Frontal cortex (tissue), 4 donors: ENCODE results near the gene OR52E2. TPM values are rescaled to one million over a fixed set of nuclear protein-coding genes. Genes with fewer than 3 reads are reported as not detected.
"Not testable (repeated sequence)": the region's sequence is repeated elsewhere in the genome, so short reads cannot be mapped to it uniquely, and the experiment has no call there.

Experiments
- DNase-seq, 2 donors: peaks; one replicate each; pipeline ENCODE4 v3.0.0; 2012; ENCODE audit warnings: low spot score in 2 of 2
- FAIRE-seq: peaks from 2 replicates; lab custom pipeline; 2012; peaks lifted over from hg19 to GRCh38; lab: Jason Lieb, UNC
- total RNA-seq: library from RNA; depleted of rRNA; stranded (reverse); fragments of >200 nt; gene quantifications from one replicate; pipeline ENCODE4 v1.2.3, GENCODE V29; 2014
- donor health status: control.
- donor health status: control.
- donor health status: control.

OR52E2 gene
- not detected for total RNA-seq

DNA sequence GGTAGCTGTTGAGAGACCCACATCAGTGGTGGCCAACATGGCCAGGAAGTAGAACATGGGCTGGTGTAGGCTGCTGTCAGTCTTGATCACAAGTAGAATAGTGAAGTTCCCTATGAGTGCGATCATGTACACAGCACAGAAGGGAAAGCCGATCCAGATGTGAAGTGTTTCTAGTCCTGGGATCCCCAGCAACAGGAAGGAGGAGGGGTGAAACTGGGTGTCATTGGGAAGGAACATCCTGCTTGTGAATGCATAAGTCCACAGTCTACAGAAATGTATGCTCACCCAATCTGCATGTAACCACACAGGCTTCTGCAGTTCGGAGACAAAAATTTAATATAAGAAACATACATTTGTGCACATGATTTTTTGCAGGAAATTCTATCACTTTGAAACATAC, at the start of gene OR52E2:
Gene OR52E2 (minus strand): TSS at position 237 of the 400 bp plus-strand sequence. CDS start 0 bp downstream, at position 237.
- no peak for DNase-seq
- FAIRE-seq: no peak

- DNase-seq (no peak), FAIRE-seq (no peak)
Measured at GRCh38 chr11:5107285-5107684, 47.9 kb upstream of the OR52E2 start.

DNA sequence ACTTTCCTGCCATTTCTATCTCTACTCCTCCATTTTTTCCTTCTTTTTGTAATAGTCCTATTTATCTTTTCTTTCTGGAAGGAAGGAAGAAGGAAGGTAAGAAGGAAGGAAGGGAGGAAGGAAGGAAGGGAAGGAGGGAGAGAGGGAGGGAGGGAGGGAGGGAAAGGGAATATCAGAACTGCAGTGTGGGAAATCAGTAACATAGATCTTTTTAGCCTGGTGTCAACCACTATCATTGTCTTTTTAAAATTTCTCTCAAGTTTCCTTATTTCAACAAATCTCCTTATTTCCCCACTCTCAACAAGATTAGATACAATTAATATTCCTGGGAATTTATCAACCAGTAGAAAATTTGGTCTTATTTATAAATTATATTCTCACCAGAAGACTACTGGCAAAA, 43.6 kb upstream of the OR52E2 start:
- FAIRE-seq: no peak
- no peak for DNase-seq

DNA sequence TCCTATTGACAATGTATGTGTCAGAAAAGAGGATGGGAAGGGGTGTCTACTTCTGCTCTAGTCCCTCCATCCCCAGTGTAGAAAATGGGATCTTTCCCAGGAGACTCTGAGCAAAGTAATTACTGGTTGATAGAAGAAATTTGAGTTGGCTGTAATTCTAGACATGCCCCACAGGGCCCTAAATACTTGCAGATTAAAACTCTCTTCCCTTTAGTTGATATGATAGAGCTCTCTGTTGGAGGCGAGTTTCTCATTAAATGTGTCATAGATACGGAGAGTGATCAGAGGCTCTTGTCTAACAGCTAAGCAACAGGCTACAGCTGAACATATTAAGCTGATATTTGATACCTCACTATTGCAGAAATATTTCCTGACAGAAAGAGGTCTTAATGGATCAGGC, 42.8 kb upstream of the OR52E2 start:
- no peak for DNase-seq
- no peak for FAIRE-seq

- no peak for FAIRE-seq
Measured at GRCh38 chr11:5096011-5096410, 36.6 kb upstream of the OR52E2 start.

GRCh38 chr11:5092821-5093585, 33.6 kb upstream of the OR52E2 start:
- FAIRE-seq (no peak), DNase-seq (no peak)

More at GRCh38 chr11:5096011-5096410, 36.6 kb upstream of the OR52E2 start:
- DNase-seq: no peak

DNA sequence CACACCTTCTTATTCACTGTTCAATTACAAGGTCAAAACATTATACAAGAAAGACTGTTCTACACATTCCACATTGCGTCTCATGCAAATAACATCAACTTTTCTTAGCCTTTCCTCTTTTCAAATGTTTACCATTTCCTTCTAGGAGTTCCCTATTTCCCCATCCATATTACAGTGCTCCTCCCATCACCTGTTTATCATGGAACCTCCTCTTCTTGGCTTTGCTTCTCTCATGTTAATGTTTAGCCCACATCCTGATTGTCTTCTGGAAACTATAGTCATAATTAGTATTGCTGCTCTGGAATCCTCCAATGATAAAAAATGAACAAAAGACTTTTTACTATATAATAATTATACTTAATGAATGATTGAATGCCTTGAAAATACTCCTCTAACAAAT, 31.2 kb upstream of the OR52E2 start:
- no peak for FAIRE-seq

DNA sequence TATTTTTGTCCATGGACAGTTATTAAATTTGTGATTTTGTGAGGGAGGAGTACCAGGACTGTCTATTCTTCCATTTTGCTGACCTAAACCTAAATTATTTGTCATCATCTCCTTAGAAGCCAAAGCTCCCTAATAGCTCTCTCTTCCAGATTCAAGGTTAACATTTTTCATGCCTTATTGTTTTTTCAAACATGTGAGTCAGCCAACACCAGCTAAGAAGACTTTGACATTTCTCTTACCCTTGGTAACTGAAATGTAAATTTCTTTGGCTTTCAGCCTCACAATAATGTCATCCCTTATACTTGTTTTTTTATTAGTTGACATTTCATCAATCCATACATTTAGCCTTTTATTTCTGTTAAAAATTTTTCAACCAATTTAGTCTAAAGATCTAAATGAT, 29.1 kb upstream of the OR52E2 start:
- no peak for FAIRE-seq
- no peak for DNase-seq

More for the DNA sequence above, 31.2 kb upstream of the OR52E2 start:
- no peak for DNase-seq

DNA sequence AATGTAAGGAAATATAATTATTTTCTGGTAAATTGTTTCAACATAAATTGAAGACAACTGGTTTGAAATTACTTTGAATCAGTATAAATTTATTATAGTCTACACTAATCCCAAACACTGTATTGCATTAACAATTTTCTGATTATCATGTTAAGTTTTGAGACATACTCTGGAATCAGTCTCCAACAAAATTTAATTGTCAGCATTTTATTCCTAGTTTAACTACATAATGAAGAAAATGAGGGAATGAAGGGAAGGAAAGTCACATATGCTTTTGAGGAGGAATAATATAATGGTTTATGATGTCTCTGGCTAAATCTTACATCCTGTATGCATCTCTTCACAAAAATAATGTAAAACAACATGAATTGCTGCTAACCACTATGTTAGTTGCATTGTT, 24.2 kb upstream of the OR52E2 start:
- FAIRE-seq: no peak

DNA sequence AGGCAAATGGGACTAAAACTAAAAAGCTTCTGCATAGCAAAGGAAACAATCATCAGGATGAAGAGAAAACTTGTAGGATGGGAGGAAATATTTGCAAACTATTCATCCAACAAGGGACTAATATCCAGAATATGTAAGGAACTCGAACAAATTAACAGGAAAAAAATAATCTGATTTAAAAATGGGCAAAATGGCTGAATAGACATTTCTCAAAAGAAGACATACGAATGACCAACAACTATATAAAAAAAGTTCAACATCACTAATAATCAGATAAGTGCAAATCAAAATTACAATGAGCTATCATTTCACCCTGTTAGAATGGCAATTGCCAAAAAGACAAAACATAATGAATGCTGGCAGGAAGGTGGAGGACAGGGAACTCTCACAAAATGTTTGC, 22.0 kb upstream of the OR52E2 start:
- FAIRE-seq (no peak), DNase-seq (no peak)

More for the DNA sequence above, 24.2 kb upstream of the OR52E2 start:
- no peak for DNase-seq

- DNase-seq: no peak
- no peak for FAIRE-seq
Measured at GRCh38 chr11:5071799-5072198, 12.4 kb upstream of the OR52E2 start.

DNA sequence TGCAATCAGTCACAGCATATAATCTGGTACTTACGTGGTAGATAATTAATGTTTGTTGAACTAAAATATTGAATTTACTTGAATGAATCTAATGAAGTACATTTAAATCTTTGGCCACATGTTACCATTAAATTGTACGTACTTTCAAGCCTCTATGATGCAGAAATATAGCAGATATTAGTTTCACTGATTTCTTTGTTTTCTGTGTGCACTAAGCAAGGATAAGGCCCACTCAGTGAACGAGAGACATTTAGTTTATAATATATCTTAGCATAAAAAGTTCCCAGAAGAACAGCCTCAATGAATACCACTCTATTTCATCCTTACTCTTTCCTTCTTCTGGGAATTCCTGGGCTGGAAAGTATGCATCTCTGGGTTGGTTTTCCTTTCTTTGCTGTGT, 9.8 kb upstream of the OR52E2 start, which contains the start of gene OR52E1:
Gene OR52E1 (plus strand): TSS at position 301 of the 400 bp plus-strand sequence.
- FAIRE-seq (no peak), DNase-seq (no peak)

- FAIRE-seq: no peak
- no peak for DNase-seq
Measured at GRCh38 chr11:5065027-5065426, 5.6 kb upstream of the OR52E2 start.

DNA sequence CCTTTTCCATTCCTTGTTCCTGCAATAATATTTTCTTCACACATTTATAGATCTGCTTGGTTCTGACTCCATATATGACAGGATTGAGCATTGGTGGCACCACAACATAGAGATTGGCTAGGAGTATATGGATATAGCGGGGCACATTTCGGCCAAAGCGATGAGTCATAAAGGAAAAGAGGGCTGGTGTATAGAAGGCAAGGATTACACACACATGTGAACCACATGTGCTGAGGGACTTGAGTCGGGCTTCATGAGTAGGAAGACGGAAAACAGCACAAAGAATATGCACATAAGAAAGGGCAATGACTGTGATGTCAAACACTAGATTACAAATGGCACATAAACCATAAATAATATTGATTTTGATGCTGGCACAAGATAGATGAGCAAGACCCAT, 748 bp downstream of the OR52E2 start:
- not testable (repeated sequence) for DNase-seq, FAIRE-seq

- DNase-seq (no peak), FAIRE-seq (no peak)
Measured at GRCh38 chr11:5046754-5047330, 12.6 kb downstream of the OR52E2 start.

GRCh38 chr11:5046226-5046625, 13.2 kb downstream of the OR52E2 start, which contains the start of gene OR52J3:
TSS of gene OR52J3 (plus strand) at chr11:5046526. CDS start at chr11:5046526, 0 bp downstream.
- FAIRE-seq: no peak
- no peak for DNase-seq

DNA sequence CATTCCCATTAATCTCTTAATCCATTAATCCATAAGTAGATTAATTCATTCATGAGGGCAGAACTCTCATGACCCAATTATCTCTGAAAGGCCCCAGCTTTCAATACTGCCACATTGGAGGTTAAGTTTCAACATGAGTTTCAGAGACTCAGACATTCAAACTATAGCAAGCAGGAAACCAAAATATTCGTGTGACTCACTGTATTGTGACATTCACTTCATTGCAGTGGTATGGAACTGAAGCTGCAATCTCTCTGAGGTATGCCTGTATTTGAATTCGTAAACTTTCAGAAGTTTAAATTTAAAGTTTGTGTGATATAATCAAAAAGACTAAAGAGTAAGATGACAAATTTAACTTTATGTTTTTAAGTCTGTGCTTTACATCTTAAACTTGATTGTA, 16.0 kb downstream of the OR52E2 start:
- FAIRE-seq (no peak), DNase-seq (no peak)

DNA sequence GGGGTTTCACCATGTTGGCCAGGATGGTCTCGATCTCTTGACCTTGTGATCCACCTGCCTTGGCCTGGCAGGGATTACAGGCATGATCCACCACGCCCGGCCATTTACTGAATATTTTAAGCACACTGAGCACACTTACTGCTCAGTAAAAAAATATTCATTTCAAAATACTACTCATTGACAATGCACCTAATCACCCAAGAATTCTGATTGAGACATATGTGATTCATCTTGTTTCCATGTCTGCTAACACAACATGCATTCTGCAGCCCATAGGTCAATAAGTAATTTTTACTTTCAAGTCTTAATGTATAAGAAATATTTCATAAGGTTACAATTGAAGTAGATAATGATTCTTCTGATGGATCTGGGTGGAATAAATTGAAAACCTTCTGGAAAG, 17.3 kb downstream of the OR52E2 start:
- FAIRE-seq (no peak), DNase-seq (no peak)

GRCh38 chr11:5040876-5041275, 18.6 kb downstream of the OR52E2 start:
- DNase-seq: no peak
- no peak for FAIRE-seq

GRCh38 chr11:5038341-5038740, 21.1 kb downstream of the OR52E2 start:
- FAIRE-seq (no peak), DNase-seq (no peak)

GRCh38 chr11:5037926-5038325, 21.5 kb downstream of the OR52E2 start:
- DNase-seq (no peak), FAIRE-seq (no peak)
